Measurements from ENCODE around the gene NEAT1. TPM values are rescaled to one million over a fixed set of nuclear protein-coding genes. Genes with fewer than 3 reads are reported as not detected.

Gene NEAT1
- total RNA-seq, 4 donors from 2014 or later: 195 to 1,623 (median 652) TPM

DNA sequence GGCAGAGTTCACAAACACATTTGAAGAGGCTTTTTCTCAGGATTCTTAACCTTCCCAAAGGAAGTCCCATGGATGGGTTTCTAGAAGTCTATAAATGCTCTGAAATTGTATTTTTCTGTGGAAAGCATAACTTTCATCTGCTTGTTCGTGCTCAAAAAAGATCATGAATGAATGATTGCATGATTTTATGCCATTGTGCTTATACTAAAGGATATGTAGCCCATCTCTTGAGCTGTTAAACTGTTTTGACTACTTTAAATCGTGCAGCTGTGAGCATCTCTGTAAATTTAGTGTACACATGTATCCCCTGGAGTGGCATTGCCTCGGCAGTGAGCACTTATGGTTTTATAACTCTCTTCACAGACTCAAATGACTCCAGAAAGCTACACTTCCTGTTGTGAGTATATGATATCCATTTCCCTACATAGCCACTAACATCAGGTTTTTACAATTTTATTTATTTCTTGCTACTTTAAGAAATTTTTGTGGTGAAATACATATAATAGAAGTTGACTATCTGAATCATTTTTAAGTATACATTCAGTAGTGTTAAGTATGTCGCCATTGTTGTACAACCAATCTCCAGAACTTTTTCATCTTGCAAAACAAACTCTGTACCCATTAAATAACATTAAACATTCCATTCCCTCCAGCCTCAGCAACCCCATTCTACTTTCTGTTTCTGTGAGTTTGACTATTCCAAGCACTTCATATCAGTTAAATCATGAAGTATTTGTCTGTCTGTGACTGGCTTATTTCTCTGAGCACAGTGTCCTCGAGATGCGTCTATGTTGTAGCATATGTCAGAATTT, 8.0 kb downstream of the NEAT1 start:
- intact Hi-C loops (cut with DNase I): no loop called here
- DNase-seq: no peak
- WGBS, 2 donors: 41 to 50% methylated on average over 6 of the region's 6 CpGs
- H3K4me1 ChIP-seq: peaks cover 33 to 35% of the 10 kb centered on the region in 2 donors
- H3K9me3 ChIP-seq: no peaks in the 10 kb centered on the region
- H3K4me3 ChIP-seq (replicated peaks in 1 of 3): peak overlapping the region in 1 of 3 donors; percentile 85
- H3K27ac ChIP-seq: peak overlapping the region; percentile 98 to 100 (median 100)
- H3K36me3 ChIP-seq: peaks cover 32 to 44% of the 10 kb centered on the region in 2 donors
- H3K27me3 ChIP-seq: no peaks in the 10 kb centered on the region
- TF ChIP-seq POLR2A (IDR thresholded peaks at IDR 0.05): no peak
- TF ChIP-seq, protein P1, sequence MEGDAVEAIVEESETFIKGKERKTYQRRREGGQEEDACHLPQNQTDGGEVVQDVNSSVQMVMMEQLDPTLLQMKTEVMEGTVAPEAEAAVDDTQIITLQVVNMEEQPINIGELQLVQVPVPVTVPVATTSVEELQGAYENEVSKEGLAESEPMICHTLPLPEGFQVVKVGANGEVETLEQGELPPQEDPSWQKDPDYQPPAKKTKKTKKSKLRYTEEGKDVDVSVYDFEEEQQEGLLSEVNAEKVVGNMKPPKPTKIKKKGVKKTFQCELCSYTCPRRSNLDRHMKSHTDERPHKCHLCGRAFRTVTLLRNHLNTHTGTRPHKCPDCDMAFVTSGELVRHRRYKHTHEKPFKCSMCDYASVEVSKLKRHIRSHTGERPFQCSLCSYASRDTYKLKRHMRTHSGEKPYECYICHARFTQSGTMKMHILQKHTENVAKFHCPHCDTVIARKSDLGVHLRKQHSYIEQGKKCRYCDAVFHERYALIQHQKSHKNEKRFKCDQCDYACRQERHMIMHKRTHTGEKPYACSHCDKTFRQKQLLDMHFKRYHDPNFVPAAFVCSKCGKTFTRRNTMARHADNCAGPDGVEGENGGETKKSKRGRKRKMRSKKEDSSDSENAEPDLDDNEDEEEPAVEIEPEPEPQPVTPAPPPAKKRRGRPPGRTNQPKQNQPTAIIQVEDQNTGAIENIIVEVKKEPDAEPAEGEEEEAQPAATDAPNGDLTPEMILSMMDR (IDR thresholded peaks at IDR 0.05): no peak

DNA sequence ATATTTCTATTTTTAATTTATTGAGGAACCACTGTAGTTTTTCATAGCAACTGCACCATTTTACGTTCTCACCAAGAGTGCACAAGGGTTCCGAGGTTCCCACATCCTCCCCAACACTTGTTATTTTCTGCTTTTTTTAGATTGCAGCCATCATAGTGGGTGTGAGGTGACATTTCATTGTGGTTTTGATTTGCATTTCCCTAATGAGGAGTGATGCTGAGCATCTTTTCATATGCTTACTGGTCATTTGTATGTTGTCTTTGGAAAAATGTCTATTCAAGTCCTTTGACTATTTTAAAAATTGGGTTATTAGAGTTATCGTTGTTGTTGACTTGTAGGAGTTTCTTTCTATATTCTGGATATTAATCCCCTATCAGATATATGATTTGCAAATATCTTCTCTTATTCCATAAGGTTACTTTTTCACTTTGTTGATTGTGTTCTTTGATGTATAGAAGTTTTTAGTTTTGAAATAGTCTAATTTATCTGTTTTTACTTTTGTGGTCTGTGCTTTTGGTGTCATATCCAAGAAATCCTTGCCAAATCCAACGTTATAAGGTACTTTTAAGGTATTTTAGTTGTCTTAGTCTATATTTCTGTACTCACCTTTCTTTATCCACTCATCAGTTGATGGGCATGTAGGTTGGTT, 9.0 kb downstream of the NEAT1 start:
- H3K4me1 ChIP-seq: peaks cover 43 to 44% of the 10 kb centered on the region in 2 donors
- H3K4me3 ChIP-seq (replicated peaks in 1 of 3): no peak overlapping the region

DNA sequence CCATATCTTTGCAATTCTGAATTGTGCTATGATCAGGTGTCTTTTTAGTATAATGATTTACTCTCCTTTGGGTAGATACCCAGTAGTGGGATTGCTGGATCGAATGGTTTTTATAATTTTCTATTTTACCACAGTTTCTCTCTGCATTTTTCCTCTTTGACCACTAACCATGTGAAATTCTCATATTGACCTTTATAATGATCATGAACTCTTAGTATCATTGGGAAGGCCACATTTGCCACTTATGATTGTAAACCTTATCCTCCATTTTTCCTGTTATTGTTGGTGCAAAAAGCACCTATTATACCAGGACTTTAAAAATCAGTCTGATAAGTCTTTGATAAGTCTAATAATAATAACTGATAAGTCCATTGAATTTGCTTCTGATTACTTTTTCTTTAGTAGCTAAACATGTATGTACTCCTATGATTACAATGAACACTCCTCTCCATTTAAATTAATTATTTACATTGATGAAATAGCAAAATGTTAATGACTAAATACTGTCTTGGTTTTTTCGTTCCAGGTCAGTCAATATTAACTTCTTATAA, 9.6 kb downstream of the NEAT1 start:
- no peak overlapping the region for H3K4me3 ChIP-seq (replicated peaks in 1 of 3)
- TF ChIP-seq, protein P1 (IDR thresholded peaks at IDR 0.05): no peak
- no peak for TF ChIP-seq POLR2A (IDR thresholded peaks at IDR 0.05)
- WGBS, 2 donors: 72 to 88% methylated on average over 2 of the region's 2 CpGs
- H3K9me3 ChIP-seq: no peaks in the 10 kb centered on the region
- peaks cover 24 to 32% of the 10 kb centered on the region in 2 donors for H3K36me3 ChIP-seq
- H3K27me3 ChIP-seq: no peaks in the 10 kb centered on the region
- peak overlapping the region; percentile 98 to 100 (median 100) for H3K27ac ChIP-seq
- H3K4me1 ChIP-seq: peaks cover 44 to 49% of the 10 kb centered on the region in 2 donors
- DNase-seq: no peak
- intact Hi-C loops (cut with DNase I): no loop called here

More for the DNA sequence above, 9.0 kb downstream of the NEAT1 start:
- 49 to 70% methylated on average over 4 of the region's 4 CpGs for WGBS, 2 donors
- no peak for TF ChIP-seq POLR2A (IDR thresholded peaks at IDR 0.05)
- TF ChIP-seq, protein P1 (IDR thresholded peaks at IDR 0.05): no peak
- no peaks in the 10 kb centered on the region for H3K27me3 ChIP-seq
- no peaks in the 10 kb centered on the region for H3K9me3 ChIP-seq
- H3K36me3 ChIP-seq: peaks cover 30 to 38% of the 10 kb centered on the region in 2 donors
- intact Hi-C loops (cut with DNase I): no loop called here
- no peak for DNase-seq
- peak overlapping the region; percentile 98 to 100 (median 100) for H3K27ac ChIP-seq

DNA sequence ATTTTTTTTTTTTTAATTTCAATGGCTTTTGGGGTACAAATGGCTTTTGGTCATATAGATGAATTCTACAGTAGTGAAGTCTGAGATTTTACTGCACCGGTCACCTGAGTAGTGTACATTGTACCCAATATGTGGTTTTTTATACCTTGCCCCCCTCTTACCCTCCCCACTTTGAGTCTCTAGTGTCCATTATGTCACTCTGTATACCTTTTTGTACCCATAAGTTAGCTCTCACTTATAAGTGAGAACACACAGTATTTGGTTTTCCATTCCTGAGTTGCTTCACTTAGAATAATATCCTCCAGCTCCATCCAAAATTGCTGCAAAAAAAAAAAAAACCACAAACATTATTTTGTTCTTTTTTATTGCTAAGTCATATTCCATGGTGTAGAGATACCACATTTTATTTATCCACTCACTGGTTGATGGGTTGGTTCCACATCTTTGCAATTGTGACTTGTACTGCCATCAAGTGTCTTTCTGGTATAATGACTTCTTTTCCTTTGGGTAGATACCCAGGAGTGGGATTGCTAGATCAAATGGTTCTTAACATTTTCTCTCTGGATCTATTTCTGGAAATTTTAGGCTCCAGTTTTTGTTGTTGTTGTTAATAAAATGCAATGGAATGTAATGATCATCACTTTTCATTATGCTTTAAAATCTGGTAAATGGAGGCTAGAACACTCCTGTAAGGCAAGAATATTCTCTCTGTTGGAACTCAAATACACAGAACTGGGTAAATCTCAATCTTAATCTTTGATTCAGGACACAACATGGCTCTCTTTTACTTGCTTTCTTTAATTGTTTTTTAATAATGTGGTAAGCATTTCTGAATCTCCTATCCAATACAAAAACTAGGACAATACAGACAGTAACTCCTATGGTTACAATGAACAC, 10.3 kb downstream of the NEAT1 start:
- 88 to 95% methylated on average over 1 of the region's 1 CpG for WGBS, 2 donors
- Histone ChIP-seq H3K9me3 (no peaks in the 10 kb centered on the region), H3K27me3 (no peaks in the 10 kb centered on the region), H3K4me1 (peaks cover 50 to 56% of the 10 kb centered on the region in 2 donors), H3K27ac (peak overlapping the region; percentile 82 to 100 (median 98)), H3K4me3 (replicated peaks in 1 of 3) (no peak overlapping the region), H3K36me3 (peaks cover 27 to 32% of the 10 kb centered on the region in 2 donors)
- TF ChIP-seq, protein P1 (IDR thresholded peaks at IDR 0.05): peak in 2 of 6 experiments; percentile 17 to 25
- peak in 1 of 2 donors; percentile 22 for TF ChIP-seq POLR2A (IDR thresholded peaks at IDR 0.05)
- intact Hi-C loops (cut with DNase I): no loop called here
- no peak for DNase-seq

All from thyroid gland (tissue), 4 donors.